GM12874 (cell line): Measurements from ENCODE around the gene CRADD.

Source experiments
- TF ChIP-seq, protein P1 (sequence below): IDR thresholded peaks from 2 replicates; pipeline ENCODE4 v1.5.1; 2011; ENCODE audit warnings: low read depth, mild to moderate bottlenecking, control low read depth, low read length, moderate library complexity; ENCODE audit not compliant: insufficient read depth

CRADD gene

DNA sequence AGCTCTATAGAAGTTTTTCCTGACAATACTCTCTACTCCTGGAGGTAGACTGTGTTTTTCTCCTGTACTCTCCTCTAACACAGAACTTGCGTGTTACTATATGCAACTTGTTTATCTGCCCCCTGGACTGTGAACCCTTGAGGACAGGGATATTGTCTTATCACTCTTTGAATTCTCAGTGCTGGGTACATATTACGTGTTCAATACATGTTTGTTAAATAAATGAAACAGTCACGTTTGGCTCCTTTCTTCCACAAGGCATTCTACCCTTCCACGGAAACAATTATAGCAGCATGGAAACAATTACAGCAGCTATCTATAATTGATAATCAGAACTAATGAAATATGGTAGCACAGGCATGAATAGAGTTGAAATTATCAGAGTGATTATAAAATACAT, 50.7 kb downstream of the CRADD start:
- TF ChIP-seq, protein P1, sequence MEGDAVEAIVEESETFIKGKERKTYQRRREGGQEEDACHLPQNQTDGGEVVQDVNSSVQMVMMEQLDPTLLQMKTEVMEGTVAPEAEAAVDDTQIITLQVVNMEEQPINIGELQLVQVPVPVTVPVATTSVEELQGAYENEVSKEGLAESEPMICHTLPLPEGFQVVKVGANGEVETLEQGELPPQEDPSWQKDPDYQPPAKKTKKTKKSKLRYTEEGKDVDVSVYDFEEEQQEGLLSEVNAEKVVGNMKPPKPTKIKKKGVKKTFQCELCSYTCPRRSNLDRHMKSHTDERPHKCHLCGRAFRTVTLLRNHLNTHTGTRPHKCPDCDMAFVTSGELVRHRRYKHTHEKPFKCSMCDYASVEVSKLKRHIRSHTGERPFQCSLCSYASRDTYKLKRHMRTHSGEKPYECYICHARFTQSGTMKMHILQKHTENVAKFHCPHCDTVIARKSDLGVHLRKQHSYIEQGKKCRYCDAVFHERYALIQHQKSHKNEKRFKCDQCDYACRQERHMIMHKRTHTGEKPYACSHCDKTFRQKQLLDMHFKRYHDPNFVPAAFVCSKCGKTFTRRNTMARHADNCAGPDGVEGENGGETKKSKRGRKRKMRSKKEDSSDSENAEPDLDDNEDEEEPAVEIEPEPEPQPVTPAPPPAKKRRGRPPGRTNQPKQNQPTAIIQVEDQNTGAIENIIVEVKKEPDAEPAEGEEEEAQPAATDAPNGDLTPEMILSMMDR: no peak

DNA sequence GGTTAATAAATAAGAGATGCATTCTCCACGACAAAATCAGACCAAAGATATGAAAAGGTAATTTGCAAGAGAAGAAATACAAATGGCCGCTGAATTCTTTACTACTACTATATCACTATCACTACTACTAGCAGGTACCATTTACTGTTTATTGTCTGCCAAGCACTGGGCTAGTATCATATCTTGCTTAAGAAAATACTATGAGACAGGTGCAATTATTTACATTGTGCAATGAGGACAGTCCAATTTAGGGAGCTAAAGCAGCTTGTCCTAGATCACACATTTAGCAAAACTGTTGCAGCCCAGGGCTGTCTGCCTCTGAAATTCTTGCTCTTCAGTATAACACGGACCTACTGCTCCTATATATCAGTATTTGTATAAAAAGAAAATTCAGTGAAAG, 52.8 kb downstream of the CRADD start:
- TF ChIP-seq, protein P1: no peak

DNA sequence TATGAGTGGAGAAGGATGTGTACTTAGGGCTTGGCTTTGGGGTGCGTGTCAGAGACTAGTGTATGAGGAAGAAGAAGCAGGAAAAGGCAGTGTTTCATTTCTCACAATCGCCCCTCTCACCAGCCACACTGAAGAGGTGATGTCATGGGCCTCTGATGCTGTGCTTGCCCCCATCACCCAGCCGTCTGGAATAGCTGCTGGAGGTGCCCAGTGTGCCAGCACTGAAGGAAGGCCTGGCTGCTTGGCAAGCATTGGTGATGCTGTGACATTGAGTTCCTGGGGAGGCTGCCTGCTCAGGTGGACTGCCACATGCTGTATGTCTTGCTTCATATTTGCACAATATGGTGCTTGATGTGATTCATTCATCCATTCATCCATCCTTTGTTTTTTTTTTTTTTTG, 56.2 kb downstream of the CRADD start:
- TF ChIP-seq, protein P1: no peak

DNA sequence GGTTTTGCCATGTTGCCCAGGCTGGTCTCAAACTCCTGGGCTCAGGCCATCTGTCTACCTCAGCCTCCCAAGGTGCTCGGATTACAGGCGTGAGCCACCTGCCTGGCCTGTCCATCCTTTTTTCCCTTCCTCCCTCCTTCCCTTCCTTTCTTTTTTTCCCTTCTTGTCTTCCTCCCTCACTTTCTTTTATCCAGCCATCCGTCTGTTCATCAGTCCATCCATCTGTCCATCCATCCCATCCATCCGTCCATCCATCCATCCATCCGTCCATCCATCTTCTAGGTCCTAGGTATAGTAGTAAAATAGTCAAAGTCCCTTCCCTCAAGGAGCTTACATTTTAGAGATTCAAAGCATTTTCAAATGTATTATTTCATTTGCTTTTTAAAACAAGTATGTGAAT, 56.8 kb downstream of the CRADD start:
- TF ChIP-seq, protein P1: no peak

DNA sequence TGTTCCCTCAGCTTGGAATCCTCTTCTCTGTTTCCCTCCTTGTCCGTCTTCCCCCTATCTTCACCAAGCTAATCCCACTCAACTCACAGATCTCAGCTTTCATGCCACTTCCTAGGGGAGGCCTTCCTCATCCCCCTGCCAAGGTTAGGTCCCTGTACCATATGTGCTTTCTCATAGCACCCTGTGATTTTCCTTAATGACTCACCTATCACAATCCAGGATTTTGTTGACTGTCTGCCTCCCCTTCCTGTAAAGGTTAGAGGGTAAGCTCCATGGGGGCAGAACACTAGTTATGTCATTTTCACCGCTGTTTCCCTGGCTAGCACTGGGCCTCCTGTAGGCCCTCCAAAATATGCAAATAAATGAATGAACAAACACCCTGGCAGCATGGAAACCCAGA, 57.6 kb downstream of the CRADD start:
- TF ChIP-seq, protein P1: no peak

DNA sequence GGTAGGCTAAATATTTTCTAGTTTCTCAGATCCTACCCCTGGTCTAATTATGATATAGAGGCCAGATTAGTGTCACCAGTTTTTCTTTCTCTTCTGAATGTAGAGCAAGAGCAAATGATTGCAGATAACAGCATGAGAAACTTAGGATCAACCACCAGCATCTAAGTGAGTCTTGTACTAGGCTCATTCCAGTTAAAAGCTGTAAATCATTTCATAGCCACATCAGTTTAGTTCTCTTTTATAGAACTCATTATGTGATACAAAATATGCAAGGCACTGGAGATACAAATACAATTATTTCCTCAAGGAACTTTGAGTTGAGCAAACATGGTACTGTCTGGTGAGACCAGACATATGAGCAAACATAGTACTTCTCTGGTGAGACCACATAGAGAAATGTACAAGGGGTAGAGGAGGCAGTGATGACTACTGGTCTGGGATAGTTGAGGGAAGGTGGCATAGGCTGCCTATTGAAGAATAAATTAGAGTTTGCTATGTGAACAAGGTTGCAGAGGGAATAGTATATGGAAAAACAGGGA, 59.5 kb downstream of the CRADD start:
- TF ChIP-seq, protein P1: no peak

DNA sequence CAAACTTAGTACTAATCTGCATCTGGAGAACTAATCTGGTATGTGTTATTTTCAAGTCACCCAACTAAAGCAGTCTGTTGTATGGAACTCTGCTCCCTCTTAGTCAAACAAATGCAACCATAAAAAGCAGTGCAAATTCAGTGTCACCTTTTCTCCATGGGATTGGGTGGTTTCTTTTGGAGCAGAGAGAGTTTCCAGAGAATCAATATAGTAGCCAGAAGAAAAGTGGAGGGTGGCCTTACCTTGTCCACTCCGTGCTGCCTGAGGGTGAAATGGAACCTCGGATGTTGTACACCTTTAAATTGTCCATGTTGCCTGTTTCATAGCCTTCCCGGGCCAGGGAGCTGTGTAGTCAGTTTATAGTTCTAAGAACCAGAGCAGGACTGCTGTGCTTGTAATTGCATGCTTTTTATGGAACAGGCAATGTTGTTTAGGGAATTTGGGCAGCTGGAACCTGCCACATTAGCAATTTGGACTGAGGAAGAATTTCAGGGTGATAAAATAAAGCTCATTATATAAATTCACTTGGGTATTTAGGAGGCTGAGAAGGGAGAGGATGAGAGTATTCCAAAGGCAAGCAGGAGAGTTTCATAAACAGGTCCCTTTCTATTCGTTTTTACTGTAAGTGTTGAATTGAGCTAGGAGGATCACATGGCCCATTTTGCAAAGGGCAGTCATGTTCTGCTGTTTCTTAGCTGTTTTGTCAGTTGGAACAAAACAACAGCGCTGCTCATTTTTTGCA, 60.5 kb downstream of the CRADD start:
- TF ChIP-seq, protein P1: no peak
